HepG2 (cell line): ENCODE measurements around the gene TBXAS1. TPM values are rescaled to one million over a fixed set of nuclear protein-coding genes. Genes with fewer than 3 reads are reported as not detected.

Experiments
- DMTF1 ChIP-seq: sonication (generic); formaldehyde crosslinking; IDR thresholded peaks from 2 replicates; pipeline ENCODE4 v1.4.0; 2020; ENCODE audit warnings: mild to moderate bottlenecking, missing genetic modification reagents
- DR1 ChIP-seq: sonication (generic); formaldehyde crosslinking; IDR thresholded peaks from 2 replicates; pipeline ENCODE4 v1.8.0; 2021; ENCODE audit warnings: mild to moderate bottlenecking, missing genetic modification reagents, inconsistent platforms
- FOXO1 ChIP-seq: sonication (generic); formaldehyde crosslinking; IDR thresholded peaks from 2 replicates; pipeline ENCODE4 v1.4.0; 2020; ENCODE audit warnings: missing genetic modification reagents
- IRF2 ChIP-seq: IDR thresholded peaks from 2 replicates; pipeline ENCODE4 v1.6.1; 2018; ENCODE audit warnings: missing genetic modification reagents, missing compliant biosample characterization
- MAZ ChIP-seq, 2 experiments: sonication (generic) in 1 of 2; formaldehyde crosslinking in 1 of 2; IDR thresholded peaks; 2 replicates each; pipeline versions ENCODE4 v1.5.0 to v1.6.1; 2012 to 2020; ENCODE audit warnings: low read depth in 2 of 2, mild to moderate bottlenecking in 2 of 2, borderline replicate concordance in 1 of 2, improper control_type of control experiment in 1 of 2, low read length in 1 of 2, missing genetic modification reagents in 1 of 2, moderate library complexity in 1 of 2
- NPAS2 ChIP-seq: sonication (generic); formaldehyde crosslinking; IDR thresholded peaks from 2 replicates; pipeline ENCODE4 v1.8.0; 2022; ENCODE audit warnings: mild to moderate bottlenecking, missing genetic modification reagents, borderline replicate concordance
- NR2F6 ChIP-seq, 2 experiments: IDR thresholded peaks; 2 replicates each; pipeline ENCODE4 v1.6.1; 2016; ENCODE audit warnings: antibody characterized with exemption in 1 of 2, mild to moderate bottlenecking in 1 of 2
- STAG1 ChIP-seq: sonication (generic); formaldehyde crosslinking; IDR thresholded peaks from 2 replicates; pipeline ENCODE4 v1.4.0; 2020; ENCODE audit warnings: missing genetic modification reagents
- ZGPAT ChIP-seq: IDR thresholded peaks from 2 replicates; pipeline ENCODE4 v1.6.1; 2016; ENCODE audit warnings: mild to moderate bottlenecking
- ZNF256 ChIP-seq: sonication (generic); formaldehyde crosslinking; conservative IDR thresholded peaks from 2 replicates; pipeline ENCODE4 v1.4.0; 2020; ENCODE audit warnings: missing genetic modification reagents
- ZNF317 ChIP-seq: sonication (generic); formaldehyde crosslinking; IDR thresholded peaks from 2 replicates; pipeline ENCODE4 v1.5.0; 2020; ENCODE audit warnings: mild to moderate bottlenecking, missing genetic modification reagents
- ZNF350 ChIP-seq: sonication (generic); formaldehyde crosslinking; IDR thresholded peaks from 2 replicates; pipeline ENCODE4 v1.4.0; 2020; ENCODE audit warnings: mild to moderate bottlenecking, low read depth, missing genetic modification reagents, borderline replicate concordance
- ZNF441 ChIP-seq: sonication (generic); formaldehyde crosslinking; IDR thresholded peaks from 2 replicates; pipeline ENCODE4 v1.7.0; 2021; ENCODE audit warnings: missing genetic modification reagents, borderline replicate concordance
- ZNF501 ChIP-seq: sonication (generic); formaldehyde crosslinking; IDR thresholded peaks from 2 replicates; pipeline ENCODE4 v1.5.1; 2020; ENCODE audit warnings: mild to moderate bottlenecking, moderate library complexity, missing genetic modification reagents
- ZNF687 ChIP-seq: sonication (generic); formaldehyde crosslinking; IDR thresholded peaks from 2 replicates; pipeline ENCODE4 v1.5.1; 2020; ENCODE audit warnings: mild to moderate bottlenecking, missing genetic modification reagents, moderate library complexity
- ZNF710 ChIP-seq: sonication (generic); formaldehyde crosslinking; IDR thresholded peaks from 2 replicates; pipeline ENCODE4 v1.5.0; 2020; ENCODE audit warnings: mild to moderate bottlenecking, missing genetic modification reagents, borderline replicate concordance
- ZNF747 ChIP-seq: sonication (generic); formaldehyde crosslinking; IDR thresholded peaks from 2 replicates; pipeline ENCODE4 v1.8.1; 2023; ENCODE audit warnings: missing genetic modification reagents, mild to moderate bottlenecking, borderline replicate concordance
- polyA plus RNA-seq, 8 experiments: library from polyadenylated mRNA; depleted of rRNA in 3 of 8; stranded (reverse) in 7 of 8; unstranded in 1 of 8; fragments of >200 nt; fragmentation: Illumina TruSeq in 4 of 8; extraction: Trizol in 4 of 8; gene quantifications; 2 replicates each; pipeline versions ENCODE4 v1.2.1 to v1.2.3, GENCODE V29; 2011 to 2016; ENCODE audit warnings: low read depth in 4 of 8, missing spikeins in 1 of 8, mixed read lengths in 1 of 8; ENCODE audit not compliant: insufficient read depth in 1 of 8
- total RNA-seq, 5 experiments: library from RNA; depleted of rRNA; stranded (reverse); fragments of >200 nt; fragmentation: Illumina TruSeq; extraction: Trizol; gene quantifications; 2 replicates each; pipeline ENCODE4 v1.2.3, GENCODE V29; 2016; ENCODE audit warnings: low read depth in 1 of 5

TBXAS1 gene
- total and polyA plus RNA-seq, 2 of the 13 experiments (the other 11 are each of a cell fraction or from before 2014, with no cell fraction given) = 4.0 to 4.9 TPM

- TF ChIP-seq DMTF1 (CRISPR knock-in tag) (no peak), ZNF501 (CRISPR knock-in tag) (peak; percentile 50; the same call in 1 of the 2 replicates), ZNF317 (no peak), NPAS2 (CRISPR knock-in tag) (no peak), NR2F6 (IDR thresholded peaks at IDR 0.05) (no peak), NR2F6 (CRISPR knock-in tag; IDR thresholded peaks at IDR 0.05) (0 out of 2 replicates have a peak, but pooled peaks have one; percentile 19), ZNF710 (CRISPR knock-in tag) (no peak), ZNF350 (no peak), MAZ (IDR thresholded peaks at IDR 0.05; ENCODE audit: borderline replicate concordance, low read depth, low read length) (no peak), MAZ (CRISPR knock-in tag; IDR thresholded peaks at IDR 0.05; ENCODE audit: low read depth) (0 out of 2 replicates have a peak, but pooled peaks have one; percentile 35), ZNF687 (peak; percentile 76), ZNF256 (no peak), ZNF441 (CRISPR knock-in tag) (no peak), ZNF747 (CRISPR knock-in tag) (peak; percentile 51; the same call in 1 of the 2 replicates), IRF2 (CRISPR knock-in tag) (0 out of 2 replicates have a peak, but pooled peaks have one; percentile 45), STAG1 (peak; percentile 77), DR1 (no peak), ZGPAT (CRISPR knock-in tag) (no peak), FOXO1 (CRISPR knock-in tag) (0 out of 2 replicates have a peak, but pooled peaks have one; percentile 15)
These were observed 176.9 kb downstream of the TBXAS1 start (continued) for GRCh38 chr7:140005754-140006503.
